Ovary (tissue), 9 donors: ENCODE results near the gene MMP25. TPM values are rescaled to one million over a fixed set of nuclear protein-coding genes. Genes with fewer than 3 reads are reported as not detected.

Experiments
- DNase-seq, 5 donors: peaks; one replicate each; pipeline ENCODE4 v3.0.0-alpha.2; 2019 to 2020
- H3K27ac ChIP-seq, 2 donors: fragments of 200-600 bp; one replicate each; pipeline versions ENCODE4 v1.5.1 to v1.8.0; 2019 to 2022
- H3K27me3 ChIP-seq: fragments of 200-600 bp; one replicate; pipeline ENCODE4 v1.8.0; 2022
- H3K36me3 ChIP-seq: fragments of 200-600 bp; sonication (generic); one replicate; pipeline ENCODE4 v1.5.1; 2019
- H3K4me1 ChIP-seq: one replicate; pipeline ENCODE4 v1.8.1; 2013; ENCODE audit warnings: mild to moderate bottlenecking, moderate library complexity; ENCODE audit not compliant: insufficient read depth
- H3K4me3 ChIP-seq: fragments of 200-600 bp; sonication (generic); one replicate; pipeline ENCODE4 v1.5.1; 2017
- H3K9me3 ChIP-seq, 2 donors: fragments of 200-600 bp in 1 of 2; sonication (generic) in 1 of 2; one replicate each; pipeline versions ENCODE4 v1.5.1 to v1.8.1; 2013 to 2019; ENCODE audit warnings: mild to moderate bottlenecking in 1 of 2, moderate library complexity in 1 of 2
- CTCF ChIP-seq, 3 donors: fragments of 450-650 bp in 2 of 3; fragments of 200-600 bp in 1 of 3; IDR thresholded peaks; one replicate each; pipeline versions ENCODE4 v1.5.1 to v1.8.0; 2016 to 2022; ENCODE audit warnings: antibody characterized with exemption in 3 of 3, mild to moderate bottlenecking in 1 of 3
- EP300 ChIP-seq: sonication (generic); formaldehyde crosslinking; IDR thresholded peaks from one replicate; pipeline ENCODE4 v1.6.1; 2017; ENCODE audit warnings: antibody characterized with exemption
- POLR2A ChIP-seq: fragments of 450-650 bp; IDR thresholded peaks from one replicate; pipeline ENCODE4 v1.6.1; 2017; ENCODE audit warnings: antibody characterized with exemption, mild to moderate bottlenecking, moderate library complexity
- WGBS, 3 donors: extraction: QIAGEN DNeasy Blood & Tissue Kit in 1 of 3; methylation state at CpG; one replicate each; pipeline versions ENCODE4 v1.1.5 to v1.1.7; 2013 to 2017; 5-methylcytosine and 5-hydroxymethylcytosine counted together
- intact Hi-C, 4 donors: fragments of 100-400 bp; cut with DNase I; formaldehyde crosslinking; loops; one replicate each; pipeline versions ENCODE4 v1.11.0 to v1.15.1; 2022 to 2023
- polyA plus RNA-seq, 2 donors: library from polyadenylated mRNA; stranded (reverse); fragments of 200-250 nt in 1 of 2; fragments of 350-450 nt in 1 of 2; fragmentation: Illumina TruSeq in 1 of 2; extraction: RNeasy Lipid Tissue Mini Kit (QIAGEN cat#74804) in 1 of 2; gene quantifications; one replicate each; pipeline ENCODE4 v1.2.3, GENCODE V29; 2013 to 2014
- total RNA-seq, 7 donors: library from RNA; depleted of rRNA in 2 of 7; stranded (reverse); fragments of >200 nt in 2 of 7; fragmentation: NEBNext Ultra II Directional in 3 of 7; extraction: Animal tissue kit (Norgen Biotek cat#: 25700) in 3 of 7; gene quantifications; one replicate each; pipeline versions ENCODE4 v1.1.0 to v1.2.4, GENCODE V29; 2016 to 2023
- donor health status: DM: no; HTN: no; CAD: no; lungs with moderate emphysema.
- donor health status: DM: no; HTN: no; CAD: no.
- donor health status: Bipolar disorder and iron deficiency.
- donor health status: DM: yes; HTN: yes; CAD: no.
- donor health status: DM: no; HTN: no; CAD: no.
- donor health status: DM: yes; HTN: yes; CAD: no.

Gene MMP25
- total and polyA plus RNA-seq, 9 donors = 0.15 to 0.72 (median 0.59) TPM; not detected in 1

DNA sequence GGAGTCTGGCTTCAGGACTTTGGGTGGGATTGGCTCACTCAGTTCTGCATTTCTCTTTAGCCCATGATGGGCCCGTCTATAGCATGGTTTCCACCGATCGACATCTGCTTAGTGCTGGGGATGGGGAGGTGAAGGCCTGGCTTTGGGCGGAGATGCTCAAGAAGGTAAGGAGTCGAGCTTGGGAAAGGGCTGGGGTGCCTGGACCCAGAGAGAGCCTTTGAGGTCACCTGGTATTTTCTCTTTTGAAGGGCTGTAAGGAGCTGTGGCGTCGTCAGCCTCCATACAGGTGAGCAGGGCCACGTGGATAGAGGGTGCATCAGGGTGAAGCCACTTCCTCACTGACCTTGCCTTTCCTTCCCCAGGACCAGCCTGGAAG, 20.4 kb upstream of the MMP25 start:
- 92 to 96% (median 94%) methylated on average over 8 of the region's 8 CpGs for WGBS, 3 donors
- peaks cover 19% of the 10 kb centered on the region for H3K4me1 ChIP-seq
- H3K36me3 ChIP-seq = no peaks in the 10 kb centered on the region
- H3K27ac ChIP-seq = no peak overlapping the region
- DNase-seq = no peak
- H3K27me3 ChIP-seq = peaks cover 2% of the 10 kb centered on the region
- TF ChIP-seq POLR2A (no peak), CTCF (IDR thresholded peaks at IDR 0.05) (no peak), EP300 (no peak)
- H3K4me3 ChIP-seq = no peak overlapping the region
- intact Hi-C loops = loop anchor here in 1 of 4 donors (10.0 kb wide), 1 partner anchor 259 kb away; the partner anchor contains the start of gene ZNF263
- H3K9me3 ChIP-seq = no peaks in the 10 kb centered on the region

DNA sequence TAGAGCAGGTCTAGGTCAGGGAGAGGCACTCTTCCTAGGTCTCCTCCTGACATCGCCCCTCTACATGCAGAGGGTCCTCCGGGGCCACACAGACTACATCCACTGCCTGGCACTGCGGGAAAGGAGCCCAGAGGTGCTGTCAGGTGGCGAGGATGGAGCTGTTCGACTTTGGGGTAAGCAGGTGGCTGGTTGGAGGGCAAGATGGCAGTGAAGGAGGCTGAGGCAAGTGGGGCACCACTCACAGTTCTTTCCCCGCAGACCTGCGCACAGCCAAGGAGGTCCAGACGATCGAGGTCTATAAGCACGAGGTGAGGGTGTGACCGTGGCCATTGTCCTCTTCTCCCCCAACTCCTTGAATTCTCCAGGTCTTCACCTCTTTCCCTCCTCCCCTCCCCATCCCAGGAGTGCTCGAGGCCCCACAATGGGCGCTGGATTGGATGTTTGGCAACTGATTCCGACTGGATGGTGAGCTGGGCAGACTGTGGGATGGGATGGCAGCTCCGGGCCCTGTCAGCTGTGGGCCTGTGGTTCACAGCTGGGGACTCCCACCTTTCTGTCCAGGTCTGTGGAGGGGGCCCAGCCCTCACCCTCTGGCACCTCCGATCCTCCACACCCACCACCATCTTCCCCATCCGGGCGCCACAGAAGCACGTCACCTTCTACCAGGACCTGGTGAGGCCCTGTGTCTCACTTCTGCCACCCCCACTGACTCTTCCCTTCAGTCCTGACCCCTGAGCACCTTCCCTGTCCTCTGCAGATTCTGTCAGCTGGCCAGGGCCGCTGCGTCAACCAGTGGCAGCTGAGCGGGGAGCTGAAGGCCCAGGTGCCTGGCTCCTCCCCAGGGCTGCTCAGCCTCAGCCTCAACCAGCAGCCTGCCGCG, 19.5 kb upstream of the MMP25 start:
- Histone ChIP-seq H3K4me1 (peaks cover 11% of the 10 kb centered on the region), H3K4me3 (no peak overlapping the region), H3K36me3 (no peaks in the 10 kb centered on the region), H3K27me3 (peaks cover 2% of the 10 kb centered on the region), H3K27ac (no peak overlapping the region), H3K9me3 (no peaks in the 10 kb centered on the region)
- peak in 1 of 5 donors; percentile 17 for DNase-seq
- WGBS, 3 donors = 92 to 96% (median 93%) methylated on average over 24 of the region's 24 CpGs
- intact Hi-C loops = loop anchor here in 1 of 4 donors (10.0 kb wide), 1 partner anchor 258 kb away; the partner anchor contains the start of gene ZNF263
- TF ChIP-seq POLR2A = no peak
- TF ChIP-seq CTCF (IDR thresholded peaks at IDR 0.05) = no peak
- TF ChIP-seq EP300 = no peak

DNA sequence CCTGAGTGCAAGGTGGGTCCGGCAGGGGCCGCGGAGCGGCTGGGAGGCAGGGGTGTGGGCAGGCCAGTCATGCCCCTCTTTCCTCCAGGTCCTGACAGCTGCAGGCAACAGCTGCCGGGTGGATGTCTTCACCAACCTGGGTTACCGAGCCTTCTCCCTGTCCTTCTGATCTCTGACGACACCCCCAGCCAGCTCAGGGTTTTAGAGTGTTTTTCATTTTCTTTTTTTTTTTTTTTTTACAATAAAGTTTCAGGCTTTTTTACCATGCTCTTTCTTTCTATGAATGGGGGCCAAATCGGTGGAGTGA, 18.9 kb upstream of the MMP25 start:
- H3K9me3 ChIP-seq = no peaks in the 10 kb centered on the region
- intact Hi-C loops = loop anchor here in 1 of 4 donors (10.0 kb wide), 1 partner anchor 257 kb away; the partner anchor contains the start of gene ZNF263
- H3K4me1 ChIP-seq = peaks cover 8% of the 10 kb centered on the region
- H3K4me3 ChIP-seq = no peak overlapping the region
- no peak overlapping the region for H3K27ac ChIP-seq
- WGBS, 3 donors = 87 to 92% (median 90%) methylated on average over 8 of the region's 8 CpGs
- no peak for DNase-seq
- H3K27me3 ChIP-seq = peaks cover 2% of the 10 kb centered on the region
- TF ChIP-seq CTCF (IDR thresholded peaks at IDR 0.05) (no peak), POLR2A (no peak), EP300 (no peak)
- H3K36me3 ChIP-seq = no peaks in the 10 kb centered on the region

DNA sequence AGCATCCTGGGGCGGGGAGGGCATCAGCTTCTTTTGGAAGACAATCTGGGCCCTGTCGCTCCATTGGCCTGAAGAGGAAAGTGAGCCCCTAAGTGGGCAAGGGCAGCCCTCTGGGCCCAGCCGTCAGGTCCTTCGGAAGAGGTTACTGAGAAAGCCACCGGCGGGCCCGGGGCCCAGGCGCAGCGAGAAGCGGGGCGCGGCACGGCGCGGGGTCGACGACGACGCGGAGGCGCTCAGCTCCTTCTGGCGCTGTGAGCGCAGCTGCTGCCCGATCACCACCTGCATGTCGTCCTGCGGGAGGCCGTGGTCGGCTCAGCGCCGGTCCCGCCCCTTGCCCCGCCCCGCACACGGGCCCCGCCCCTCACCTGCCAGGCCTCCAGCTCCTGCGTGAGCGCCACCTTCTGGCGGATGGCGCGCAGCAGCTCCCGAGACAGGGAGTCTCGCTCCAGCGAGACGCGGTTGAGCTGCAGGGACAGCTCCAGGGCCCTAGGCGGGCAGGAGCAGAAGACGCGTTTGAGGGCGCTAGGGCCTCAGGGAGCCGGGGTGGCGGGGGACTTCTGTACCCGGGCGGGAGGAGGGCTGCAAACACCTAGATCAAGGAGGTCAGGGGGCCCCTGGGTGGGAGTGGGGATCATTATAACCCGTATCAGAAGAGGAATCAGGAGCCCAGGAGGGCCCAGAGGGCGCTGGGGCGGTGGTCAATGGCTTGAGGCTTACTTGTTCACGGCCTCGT, 18.2 kb upstream of the MMP25 start:
- no peak for TF ChIP-seq EP300
- peak; percentile 45 to 61 (median 60) for TF ChIP-seq CTCF (IDR thresholded peaks at IDR 0.05)
- peaks cover 4% of the 10 kb centered on the region for H3K4me1 ChIP-seq
- intact Hi-C loops = loop anchor here in 1 of 4 donors (10.0 kb wide), 1 partner anchor 257 kb away; the partner anchor contains the start of gene ZNF263
- no peaks in the 10 kb centered on the region for H3K9me3 ChIP-seq
- no peaks in the 10 kb centered on the region for H3K36me3 ChIP-seq
- no peak overlapping the region for H3K4me3 ChIP-seq
- H3K27me3 ChIP-seq = peaks cover 2% of the 10 kb centered on the region
- 8 to 27% (median 12%) methylated on average over 12 to 58 of the region's 58 CpGs for WGBS, 3 donors
- peak; percentile 75 to 89 (median 84) for DNase-seq
- no peak overlapping the region for H3K27ac ChIP-seq
